NCI-H128 (cell line): ENCODE data around the gene HERC4.
"Not testable (repeated sequence)": the region's sequence is repeated elsewhere in the genome, so short reads cannot be mapped to it uniquely, and the experiment has no call there.

Experiments
- DNase-seq: peaks from one replicate; lab custom pipeline; 2025; ENCODE audit not compliant: unreplicated experiment; lab: John Stamatoyannopoulos, UW

Gene HERC4

DNA sequence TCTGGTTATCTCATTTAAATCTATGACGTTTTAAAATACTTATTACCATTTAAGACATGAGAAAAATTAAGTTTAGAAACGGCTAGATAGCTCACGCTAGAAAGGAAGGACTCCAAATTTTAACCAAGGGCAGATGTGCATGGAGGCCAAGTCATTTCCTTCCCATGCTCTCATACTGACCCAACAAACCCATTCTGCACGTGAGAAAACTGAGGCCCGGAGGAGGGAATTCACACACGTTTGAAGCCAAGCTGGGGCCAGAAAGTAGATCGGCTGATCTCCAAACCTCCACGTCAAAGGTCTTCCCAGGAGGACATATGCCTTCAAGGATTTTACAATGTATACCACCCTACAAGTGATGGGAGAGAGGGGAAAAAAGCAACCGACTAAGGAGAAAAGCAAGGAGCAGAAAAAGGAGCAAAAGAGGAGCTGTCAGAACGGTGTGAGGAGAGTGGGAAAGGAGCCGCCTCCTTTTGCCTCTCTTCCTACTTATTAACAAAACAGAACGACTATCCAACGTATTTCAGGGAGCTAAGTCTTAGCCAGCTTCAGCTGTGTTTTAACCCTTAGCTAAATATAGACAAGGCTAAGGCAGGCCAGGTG, 191.3 kb downstream of the HERC4 start:
- DNase-seq, result no peak

DNA sequence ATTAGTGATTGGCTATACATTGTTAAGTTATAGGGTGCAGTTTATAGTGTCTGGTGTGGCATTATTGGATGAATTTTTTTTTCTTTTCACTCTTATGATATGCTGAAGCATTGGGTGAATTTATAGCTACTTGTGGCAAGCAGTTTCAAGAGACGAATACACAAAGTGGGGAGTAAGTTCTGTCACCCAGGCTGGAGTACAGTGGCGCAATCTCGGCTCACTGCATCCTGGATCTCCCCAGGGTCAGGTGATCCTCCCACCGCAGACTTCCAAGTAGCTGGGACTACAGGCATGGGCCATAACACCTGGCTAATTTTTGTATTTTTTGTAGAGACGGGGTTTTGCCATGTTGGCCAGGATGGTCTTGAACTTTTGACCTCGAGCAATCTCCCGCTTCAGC, 196.9 kb downstream of the HERC4 start:
- DNase-seq, result no peak

DNA sequence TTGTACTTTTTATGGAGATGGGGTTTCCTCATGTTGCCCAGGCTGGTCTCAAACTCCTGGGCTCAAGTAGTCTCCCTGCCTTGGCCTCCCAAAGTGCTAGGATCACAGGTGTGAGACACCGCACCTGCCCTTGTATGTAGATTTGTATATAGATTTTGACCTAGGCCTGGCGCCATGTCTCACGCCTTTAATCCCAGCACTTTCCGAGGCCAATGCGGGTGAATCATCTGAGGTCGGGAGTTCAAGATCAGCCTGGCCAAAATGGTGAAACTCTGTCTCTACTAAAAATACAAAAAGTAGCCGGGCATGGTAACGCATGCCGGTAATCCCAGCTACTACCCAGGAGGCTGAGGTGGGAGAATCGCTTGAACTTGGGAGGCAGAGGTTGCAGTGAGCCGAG, 197.7 kb downstream of the HERC4 start:
- DNase-seq, result not testable (repeated sequence)

DNA sequence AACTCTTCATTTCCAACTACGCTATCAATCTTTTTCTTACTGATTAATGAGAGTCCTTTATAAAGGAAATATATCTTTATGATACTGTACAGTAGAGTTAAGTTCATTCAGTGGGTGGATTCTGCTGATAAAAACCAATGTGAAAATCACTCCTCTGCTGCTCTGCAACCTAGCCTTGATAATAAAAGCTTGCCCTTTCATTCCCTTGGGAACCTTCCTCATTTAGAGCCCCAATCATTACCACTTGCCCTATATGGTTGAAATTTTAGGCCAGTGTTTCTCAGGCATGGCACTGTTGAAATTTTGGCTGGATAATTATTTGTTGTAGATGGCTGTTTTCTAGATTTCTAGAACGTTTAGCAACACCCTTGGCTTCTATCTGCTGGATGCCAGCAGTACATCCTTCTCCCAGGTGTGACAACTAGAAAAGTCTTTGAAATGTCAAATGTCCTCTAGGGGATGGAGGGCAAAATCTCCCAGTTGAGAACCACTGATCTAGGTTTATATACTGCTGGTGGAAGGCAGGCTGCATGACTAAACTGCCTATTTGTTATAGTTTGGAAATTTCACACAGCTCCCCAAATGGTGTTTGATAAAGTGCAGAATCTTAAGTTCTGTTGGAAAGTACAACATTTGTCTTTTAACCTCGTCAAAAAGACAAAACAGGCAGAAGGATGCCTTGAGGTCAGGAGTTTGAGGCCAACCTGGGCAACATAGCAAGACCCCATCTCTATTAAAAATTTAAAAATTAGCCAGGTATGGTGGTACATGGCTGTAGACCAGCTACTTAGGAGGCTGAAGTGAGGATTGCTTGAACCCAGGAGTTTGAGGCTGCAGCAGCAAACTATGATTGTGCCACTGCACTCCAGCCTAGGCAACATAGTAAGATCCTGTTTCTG, 199.5 kb downstream of the HERC4 start:
- no peak for DNase-seq
